Uterus (tissue), 2 donors: Measurements from ENCODE around the gene SULT1C3.

Experiments used
- CTCF ChIP-seq, 4 experiments: fragments of 200-600 bp in 2 of 4; fragments of 450-650 bp in 2 of 4; sonication (generic) in 2 of 4; IDR thresholded peaks; one replicate each; pipeline ENCODE4 v1.5.1; 2016 to 2019; ENCODE audit warnings: antibody characterized with exemption in 4 of 4, mild to moderate bottlenecking in 2 of 4, moderate library complexity in 1 of 4
- POLR2A ChIP-seq, 2 donors: fragments of 450-650 bp; IDR thresholded peaks; one replicate each; pipeline ENCODE4 v1.6.1; 2016; ENCODE audit warnings: antibody characterized with exemption in 2 of 2, mild to moderate bottlenecking in 1 of 2, moderate library complexity in 1 of 2

GRCh38 chr2:108212671-108213070 is 27.1 kb upstream of the SULT1C3 start:
- no peak for TF ChIP-seq CTCF (IDR thresholded peaks at IDR 0.05)
- no peak for TF ChIP-seq POLR2A (IDR thresholded peaks at IDR 0.05)
